ENCODE measurements around the gene MRC1.

Gene MRC1

GRCh38 chr10:17838080-17838648 lies 29.0 kb downstream of the MRC1 start:
- TF ChIP-seq EGR1 (IDR thresholded peaks at IDR 0.05), result no peak
- no peak for TF ChIP-seq YY1 (IDR thresholded peaks at IDR 0.05; ENCODE audit: low read depth)
- TF ChIP-seq NFIC (IDR thresholded peaks at IDR 0.05), result no peak
- no peak for TF ChIP-seq ZBTB7A (IDR thresholded peaks at IDR 0.05; ENCODE audit: low read depth)
- TF ChIP-seq TEAD4 (IDR thresholded peaks at IDR 0.05), result no peak
- TF ChIP-seq REST (IDR thresholded peaks at IDR 0.05; ENCODE audit: low read depth), result no peak
- no peak for TF ChIP-seq USF1 (IDR thresholded peaks at IDR 0.05)
- no peak for TF ChIP-seq CEBPB (IDR thresholded peaks at IDR 0.05)
- TF ChIP-seq EP300 (IDR thresholded peaks at IDR 0.05; ENCODE audit: borderline replicate concordance), result no peak
- no peak for TF ChIP-seq FOXM1 (IDR thresholded peaks at IDR 0.05; ENCODE audit: borderline replicate concordance, low read depth)

GRCh38 chr10:17841050-17841449 lies 31.9 kb downstream of the MRC1 start:
- no peak for TF ChIP-seq MAX (IDR thresholded peaks at IDR 0.05)
- TF ChIP-seq FOXM1 (IDR thresholded peaks at IDR 0.05; ENCODE audit: borderline replicate concordance, low read depth), result no peak
- no peak for TF ChIP-seq ZBTB7A (IDR thresholded peaks at IDR 0.05; ENCODE audit: low read depth)

GRCh38 chr10:17842641-17843040 lies 33.5 kb downstream of the MRC1 start:
- TF ChIP-seq TAF1 (IDR thresholded peaks at IDR 0.05; ENCODE audit: low read depth), result no peak
- no peak for TF ChIP-seq FOXM1 (IDR thresholded peaks at IDR 0.05; ENCODE audit: borderline replicate concordance, low read depth)
- TF ChIP-seq TEAD4 (IDR thresholded peaks at IDR 0.05), result no peak
- no peak for TF ChIP-seq RAD21 (IDR thresholded peaks at IDR 0.05; ENCODE audit: low read depth)
- no peak for TF ChIP-seq EP300 (IDR thresholded peaks at IDR 0.05; ENCODE audit: borderline replicate concordance)
- no peak for TF ChIP-seq TCF12 (IDR thresholded peaks at IDR 0.05; ENCODE audit: low read depth)
- no peak for TF ChIP-seq ZBTB7A (IDR thresholded peaks at IDR 0.05; ENCODE audit: low read depth)
- no peak for TF ChIP-seq MAX (IDR thresholded peaks at IDR 0.05)
- TF ChIP-seq CREB1 (IDR thresholded peaks at IDR 0.05; ENCODE audit: low read depth), result no peak
- TF ChIP-seq EGR1 (IDR thresholded peaks at IDR 0.05), result no peak
- no peak for TF ChIP-seq YY1 (IDR thresholded peaks at IDR 0.05; ENCODE audit: low read depth)

GRCh38 chr10:17847585-17848296 lies 38.6 kb downstream of the MRC1 start:
- TF ChIP-seq RAD21 (IDR thresholded peaks at IDR 0.05; ENCODE audit: low read depth) (peak; percentile 45; the same call in 1 of the 2 replicates), CREB1 (IDR thresholded peaks at IDR 0.05; ENCODE audit: low read depth) (no peak)

- TF ChIP-seq EP300 (IDR thresholded peaks at IDR 0.05; ENCODE audit: borderline replicate concordance) (no peak), REST (IDR thresholded peaks at IDR 0.05; ENCODE audit: low read depth) (no peak)
These were observed 39.5 kb downstream of the MRC1 start for GRCh38 chr10:17848646-17849045.

- TF ChIP-seq TAF1 (IDR thresholded peaks at IDR 0.05; ENCODE audit: low read depth) (no peak), TCF12 (IDR thresholded peaks at IDR 0.05; ENCODE audit: low read depth) (no peak)
These were observed 41.4 kb downstream of the MRC1 start for GRCh38 chr10:17850501-17850900.

- TF ChIP-seq TAF1 (IDR thresholded peaks at IDR 0.05; ENCODE audit: low read depth) (no peak), TEAD4 (IDR thresholded peaks at IDR 0.05) (no peak), YY1 (IDR thresholded peaks at IDR 0.05; ENCODE audit: low read depth) (no peak), EP300 (IDR thresholded peaks at IDR 0.05; ENCODE audit: borderline replicate concordance) (no peak), CEBPB (IDR thresholded peaks at IDR 0.05) (no peak), USF1 (IDR thresholded peaks at IDR 0.05) (no peak), EGR1 (IDR thresholded peaks at IDR 0.05) (no peak), RAD21 (IDR thresholded peaks at IDR 0.05; ENCODE audit: low read depth) (no peak), FOXM1 (IDR thresholded peaks at IDR 0.05; ENCODE audit: borderline replicate concordance, low read depth) (no peak), ZBTB7A (IDR thresholded peaks at IDR 0.05; ENCODE audit: low read depth) (no peak), NFIC (IDR thresholded peaks at IDR 0.05) (no peak), MAX (IDR thresholded peaks at IDR 0.05) (no peak), CREB1 (IDR thresholded peaks at IDR 0.05; ENCODE audit: low read depth) (no peak), REST (IDR thresholded peaks at IDR 0.05; ENCODE audit: low read depth) (no peak), TCF12 (IDR thresholded peaks at IDR 0.05; ENCODE audit: low read depth) (no peak)
These were observed 42.5 kb downstream of the MRC1 start for GRCh38 chr10:17851611-17852010.
